ENCODE data around the gene GAS2L3.

GAS2L3 gene

DNA sequence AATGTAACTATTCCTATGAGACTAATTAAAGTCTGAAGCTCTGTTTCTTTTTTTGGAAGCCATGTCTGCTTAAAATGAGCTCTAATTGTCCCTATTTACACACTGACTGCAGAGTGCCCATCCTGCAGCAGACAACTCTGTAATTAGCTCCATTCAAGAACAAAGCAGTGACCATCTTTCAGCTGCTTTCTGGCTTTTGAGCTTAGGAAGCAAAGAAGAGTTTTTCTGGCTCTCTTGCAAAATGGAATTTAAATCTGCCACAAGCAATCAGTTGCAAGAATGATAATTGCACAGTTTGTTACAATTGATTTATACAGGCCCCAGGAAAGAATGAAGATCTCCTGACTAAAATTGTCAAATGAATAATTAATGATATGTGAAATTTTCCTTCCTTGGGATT, 83.4 kb downstream of the GAS2L3 start:
- DNase-seq (ENCODE audit: low read depth in 2 of 2, low spot score in 1 of 2) = no peak

DNA sequence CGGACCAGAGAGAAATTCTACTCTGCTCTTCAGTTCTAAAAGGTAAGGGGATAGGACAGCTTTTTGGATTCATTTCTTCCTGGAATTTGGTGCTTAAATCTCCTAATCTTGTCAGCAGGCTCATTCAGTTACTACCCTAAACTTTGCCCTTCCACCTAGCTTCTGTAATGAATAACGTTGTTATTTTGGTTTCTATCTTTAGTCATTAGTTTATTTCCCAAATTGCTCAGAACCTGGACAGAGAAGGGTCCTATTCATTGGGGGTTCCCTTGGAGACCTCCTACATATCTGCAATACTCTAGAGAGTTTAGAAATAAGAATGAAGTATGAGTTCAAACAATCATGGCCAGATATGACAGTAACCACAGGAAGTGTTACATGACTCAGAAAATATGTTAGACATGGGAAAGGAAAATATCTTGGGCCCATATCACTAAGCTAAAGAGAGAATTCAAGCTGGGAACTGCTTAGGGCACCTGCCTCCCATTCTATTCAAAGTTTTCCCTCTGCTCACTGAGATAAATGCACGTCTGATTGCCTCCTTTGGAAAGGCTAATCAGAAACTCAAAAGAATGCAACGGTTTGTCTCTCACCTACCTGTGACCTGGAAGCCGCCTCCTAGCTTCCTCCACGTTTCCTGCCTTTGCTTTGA, 87.9 kb downstream of the GAS2L3 start:
- DNase-seq (ENCODE audit: low read depth in 2 of 2, low spot score in 1 of 2) = no peak

DNA sequence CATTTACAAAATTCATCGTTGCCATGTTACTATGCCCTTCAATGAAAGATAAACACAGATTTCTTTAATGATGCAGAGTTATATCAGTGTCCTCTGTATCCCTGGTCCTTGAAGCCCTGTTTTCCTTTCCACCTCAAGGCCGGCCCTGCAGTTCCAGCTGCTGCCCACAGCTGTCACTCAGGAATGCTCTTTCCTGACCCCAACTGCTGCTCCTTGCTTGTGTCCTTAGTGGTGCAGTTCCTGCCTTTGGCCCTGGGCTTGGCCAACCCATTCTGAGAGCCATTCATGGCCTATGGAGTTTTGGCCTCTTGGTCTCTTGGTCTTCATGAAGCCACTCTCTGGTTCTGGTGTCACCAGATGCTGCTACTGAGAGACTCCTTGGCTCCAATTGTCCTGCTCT, 93.1 kb downstream of the GAS2L3 start:
- DNase-seq (ENCODE audit: low read depth in 2 of 2, low spot score in 1 of 2) = no peak

DNA sequence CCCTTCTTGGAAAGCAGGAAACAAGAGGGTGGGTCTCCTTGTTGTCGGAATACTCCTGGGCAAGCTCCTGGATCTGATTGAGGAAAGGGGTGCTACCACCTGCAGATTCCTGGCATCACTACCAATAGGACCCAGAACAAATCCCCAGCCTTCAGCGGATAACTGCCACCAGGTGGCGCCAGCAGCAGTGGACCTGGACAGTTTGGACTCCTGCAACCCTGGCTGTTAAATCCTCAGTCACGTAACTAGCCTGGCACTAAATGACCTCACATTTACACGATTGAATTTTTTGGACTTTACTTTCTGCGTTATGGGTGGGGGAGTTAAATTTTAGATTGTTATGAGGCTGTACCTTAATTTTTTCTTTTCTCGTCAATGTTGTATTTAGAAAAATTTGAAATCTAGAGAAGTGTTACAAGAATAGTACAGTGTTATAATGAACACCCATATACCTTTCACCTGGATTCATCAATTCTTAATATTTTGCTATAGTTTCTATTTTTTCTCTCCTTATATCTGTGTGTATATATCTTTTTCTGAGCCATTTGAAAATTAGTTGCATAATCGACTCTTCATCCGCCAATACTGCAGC, 95.6 kb downstream of the GAS2L3 start:
- DNase-seq (ENCODE audit: low read depth in 2 of 2, low spot score in 1 of 2) = no peak

DNA sequence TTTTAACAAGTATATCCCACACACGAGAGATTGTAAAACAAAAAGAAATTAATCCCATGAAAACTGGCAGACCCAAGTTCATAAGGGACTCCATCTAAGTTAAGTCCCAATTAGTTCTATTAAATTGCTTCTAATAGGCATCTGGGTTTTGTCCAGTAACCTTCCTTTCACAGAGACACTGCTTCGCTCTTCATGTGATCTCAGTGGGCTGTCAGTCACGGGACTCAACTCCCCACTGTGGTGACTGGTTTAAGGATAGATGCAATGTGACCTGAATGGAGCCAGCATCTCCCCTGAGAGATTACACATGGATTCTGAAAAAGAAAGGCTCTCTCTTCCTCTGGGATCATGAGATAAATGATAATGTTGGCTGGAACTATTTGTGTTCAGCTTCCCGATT, 96.4 kb downstream of the GAS2L3 start:
- DNase-seq (ENCODE audit: low read depth in 2 of 2, low spot score in 1 of 2) = no peak

DNA sequence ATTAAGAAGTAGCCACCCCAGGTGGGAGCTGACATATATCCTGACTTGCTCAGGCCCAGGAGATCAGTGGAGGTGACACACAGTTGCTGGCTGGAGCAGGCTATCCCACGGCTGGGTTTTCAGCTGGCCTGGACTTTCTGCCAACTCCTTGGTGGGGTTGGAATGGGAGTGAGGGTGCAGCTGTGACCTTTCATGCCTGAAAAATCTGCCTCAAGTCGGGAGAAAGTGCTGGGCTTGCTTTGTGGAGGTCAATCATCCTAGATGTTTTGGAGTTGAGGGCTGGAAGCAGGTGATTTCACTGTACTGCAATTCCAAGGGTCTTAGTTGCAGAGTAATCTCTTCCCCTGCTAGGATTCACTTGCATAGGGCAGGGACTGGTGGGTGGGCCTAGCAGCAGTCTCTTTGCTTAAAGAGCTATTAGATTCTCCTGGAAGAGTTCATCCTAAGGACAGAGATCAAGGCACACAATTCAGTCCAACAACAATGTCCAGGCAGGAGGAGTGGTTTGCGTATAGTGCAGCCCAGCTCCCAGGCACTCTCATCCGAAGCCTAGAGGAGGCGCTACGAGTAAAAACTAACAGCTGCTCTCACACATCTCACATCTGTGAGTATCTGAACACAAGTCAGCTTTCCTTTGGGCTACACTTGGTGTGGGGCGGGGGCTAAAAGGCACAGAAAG, 98.1 kb downstream of the GAS2L3 start:
- no peak for DNase-seq (ENCODE audit: low read depth in 2 of 2, low spot score in 1 of 2)

DNA sequence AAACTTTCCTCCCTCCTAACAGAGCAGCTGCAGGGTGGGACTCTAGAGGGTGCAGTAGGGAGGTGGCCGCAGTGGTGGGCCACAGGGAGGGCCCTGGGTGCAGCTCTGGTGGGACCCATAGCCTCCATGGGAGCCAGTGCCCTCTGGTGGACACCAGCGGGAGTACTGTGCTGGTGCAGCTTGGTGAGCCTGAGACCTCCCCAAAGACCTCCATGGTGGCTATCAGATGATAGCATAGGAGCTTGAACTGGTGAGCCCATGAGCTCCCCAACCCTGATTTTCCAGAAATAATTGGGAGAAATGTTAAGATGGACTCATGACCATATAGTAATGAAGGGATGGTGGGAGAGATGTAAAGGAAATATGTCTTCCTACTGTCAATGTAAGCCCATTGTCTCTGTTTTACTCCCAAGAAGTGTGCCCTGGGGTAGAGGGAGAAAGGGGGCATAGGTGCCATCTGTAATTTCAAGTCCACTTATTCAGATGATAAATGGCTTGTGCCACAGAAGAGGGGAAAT, 98.7 kb downstream of the GAS2L3 start:
- no peak for DNase-seq (ENCODE audit: low read depth in 2 of 2, low spot score in 1 of 2)

DNA sequence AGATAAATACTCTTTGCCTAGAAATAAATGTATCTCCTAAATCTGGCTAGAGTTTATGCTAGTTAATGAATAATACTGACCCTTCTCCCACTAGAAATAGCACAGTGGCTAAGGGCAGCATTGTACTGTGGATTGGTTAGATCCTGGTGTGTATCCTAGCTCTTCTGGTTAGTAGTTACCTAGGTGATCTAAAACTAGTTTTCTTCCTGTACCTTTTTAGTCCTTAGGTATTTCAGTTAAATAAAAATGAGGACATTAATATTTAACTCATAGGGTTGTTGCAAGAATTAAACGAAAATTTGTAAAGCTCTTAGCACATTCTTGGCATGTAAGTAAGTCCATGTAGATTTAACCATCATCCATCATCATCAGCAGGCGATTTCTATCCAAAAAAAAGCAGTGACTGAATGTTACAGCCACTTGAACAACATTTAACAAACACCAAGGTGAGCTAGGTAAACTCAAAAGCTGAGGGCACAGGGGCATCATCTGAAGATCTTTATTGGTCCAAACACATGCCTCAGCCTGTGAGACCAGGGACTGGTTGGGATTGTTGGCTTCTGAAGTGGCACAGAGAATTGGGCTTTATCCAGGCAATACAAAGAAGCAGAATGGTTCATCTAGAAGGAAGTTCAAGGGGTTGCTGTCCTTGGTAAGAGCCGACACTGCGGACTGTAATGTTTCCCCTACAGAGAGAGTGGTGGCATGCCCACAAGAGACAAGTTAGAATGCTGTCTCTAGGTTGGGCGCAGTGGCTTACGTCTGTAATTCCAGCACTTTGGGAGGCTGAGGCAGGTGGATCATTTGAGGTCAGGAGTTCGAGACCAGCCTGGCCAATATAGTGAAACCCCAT, 100.8 kb downstream of the GAS2L3 start:
- no peak for DNase-seq (ENCODE audit: low read depth in 2 of 2, low spot score in 1 of 2)
